Measurements from ENCODE around the gene ARID1B.

Gene ARID1B

GRCh38 chr6:157097255-157097955 lies 320.2 kb downstream of the ARID1B start:
- in situ Hi-C loops (cut with HindIII; ENCODE audit: low pct_ligation_motif_present, low sequenced_read_pairs): no loop called here
- no peak for DNase-seq
- Histone ChIP-seq H3K4me3 (ENCODE audit: low read depth, low read length) (no peak overlapping the region), H3K27ac (no peak overlapping the region), H3K36me3 (replicated peaks) (no peaks in the 10 kb centered on the region), H3K27me3 (replicated peaks) (no peaks in the 10 kb centered on the region)
- TF ChIP-seq, protein P1, sequence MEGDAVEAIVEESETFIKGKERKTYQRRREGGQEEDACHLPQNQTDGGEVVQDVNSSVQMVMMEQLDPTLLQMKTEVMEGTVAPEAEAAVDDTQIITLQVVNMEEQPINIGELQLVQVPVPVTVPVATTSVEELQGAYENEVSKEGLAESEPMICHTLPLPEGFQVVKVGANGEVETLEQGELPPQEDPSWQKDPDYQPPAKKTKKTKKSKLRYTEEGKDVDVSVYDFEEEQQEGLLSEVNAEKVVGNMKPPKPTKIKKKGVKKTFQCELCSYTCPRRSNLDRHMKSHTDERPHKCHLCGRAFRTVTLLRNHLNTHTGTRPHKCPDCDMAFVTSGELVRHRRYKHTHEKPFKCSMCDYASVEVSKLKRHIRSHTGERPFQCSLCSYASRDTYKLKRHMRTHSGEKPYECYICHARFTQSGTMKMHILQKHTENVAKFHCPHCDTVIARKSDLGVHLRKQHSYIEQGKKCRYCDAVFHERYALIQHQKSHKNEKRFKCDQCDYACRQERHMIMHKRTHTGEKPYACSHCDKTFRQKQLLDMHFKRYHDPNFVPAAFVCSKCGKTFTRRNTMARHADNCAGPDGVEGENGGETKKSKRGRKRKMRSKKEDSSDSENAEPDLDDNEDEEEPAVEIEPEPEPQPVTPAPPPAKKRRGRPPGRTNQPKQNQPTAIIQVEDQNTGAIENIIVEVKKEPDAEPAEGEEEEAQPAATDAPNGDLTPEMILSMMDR (IDR thresholded peaks at IDR 0.05; ENCODE audit: low read depth, low read length, missing control alignments): no peak

GRCh38 chr6:157098999-157099398 lies 321.8 kb downstream of the ARID1B start:
- DNase-seq: no peak
- no peak overlapping the region for H3K27ac ChIP-seq
- H3K27me3 ChIP-seq (replicated peaks): no peaks in the 10 kb centered on the region
- in situ Hi-C loops (cut with HindIII; ENCODE audit: low pct_ligation_motif_present, low sequenced_read_pairs): no loop called here
- H3K4me3 ChIP-seq (ENCODE audit: low read depth, low read length): no peak overlapping the region
- no peaks in the 10 kb centered on the region for H3K36me3 ChIP-seq (replicated peaks)
- TF ChIP-seq, protein P1 (IDR thresholded peaks at IDR 0.05; ENCODE audit: low read depth, low read length, missing control alignments): no peak

DNA sequence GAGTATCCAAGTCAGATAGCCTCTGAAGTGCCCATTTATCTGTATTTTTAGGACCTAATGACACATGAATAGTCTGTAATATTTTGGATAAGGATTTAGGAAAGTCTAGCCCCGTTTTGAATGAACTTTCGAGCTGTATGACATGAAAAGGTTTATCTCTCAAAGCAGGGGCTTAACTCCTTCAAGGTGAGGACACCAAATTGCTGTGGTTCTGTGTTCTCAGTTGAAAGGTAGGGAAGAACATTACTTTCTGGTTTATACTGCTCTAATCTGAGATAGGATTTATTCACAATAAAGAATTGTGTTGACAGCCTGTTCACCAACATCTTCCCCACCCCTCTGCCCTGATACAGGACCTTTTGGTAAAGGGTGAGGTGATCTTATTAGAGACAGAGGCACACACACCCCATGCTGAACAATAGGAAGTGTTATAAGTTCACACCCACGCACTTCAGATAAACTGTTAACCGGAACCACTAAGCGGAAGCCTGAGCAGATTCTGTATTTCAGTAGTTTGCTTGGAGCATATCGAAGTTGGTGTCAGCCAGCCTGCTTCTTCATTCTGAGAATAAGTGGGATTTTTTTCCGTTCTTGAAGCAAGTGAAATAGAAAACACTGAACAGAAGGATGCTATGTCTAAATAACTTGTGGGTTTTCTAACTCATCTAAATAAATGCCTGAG lies 322.9 kb downstream of the ARID1B start:
- in situ Hi-C loops (cut with HindIII; ENCODE audit: low pct_ligation_motif_present, low sequenced_read_pairs): no loop called here
- H3K27ac ChIP-seq: no peak overlapping the region
- no peaks in the 10 kb centered on the region for H3K36me3 ChIP-seq (replicated peaks)
- DNase-seq: no peak
- no peak overlapping the region for H3K4me3 ChIP-seq (ENCODE audit: low read depth, low read length)
- no peaks in the 10 kb centered on the region for H3K27me3 ChIP-seq (replicated peaks)
- TF ChIP-seq, protein P1 (IDR thresholded peaks at IDR 0.05; ENCODE audit: low read depth, low read length, missing control alignments): no peak

GRCh38 chr6:157101166-157101565 lies 324.0 kb downstream of the ARID1B start:
- in situ Hi-C loops (cut with HindIII; ENCODE audit: low pct_ligation_motif_present, low sequenced_read_pairs): no loop called here
- Histone ChIP-seq H3K36me3 (replicated peaks) (no peaks in the 10 kb centered on the region), H3K4me3 (ENCODE audit: low read depth, low read length) (no peak overlapping the region), H3K27ac (no peak overlapping the region), H3K27me3 (replicated peaks) (no peaks in the 10 kb centered on the region)
- TF ChIP-seq, protein P1 (IDR thresholded peaks at IDR 0.05; ENCODE audit: low read depth, low read length, missing control alignments): no peak
- no peak for DNase-seq

DNA sequence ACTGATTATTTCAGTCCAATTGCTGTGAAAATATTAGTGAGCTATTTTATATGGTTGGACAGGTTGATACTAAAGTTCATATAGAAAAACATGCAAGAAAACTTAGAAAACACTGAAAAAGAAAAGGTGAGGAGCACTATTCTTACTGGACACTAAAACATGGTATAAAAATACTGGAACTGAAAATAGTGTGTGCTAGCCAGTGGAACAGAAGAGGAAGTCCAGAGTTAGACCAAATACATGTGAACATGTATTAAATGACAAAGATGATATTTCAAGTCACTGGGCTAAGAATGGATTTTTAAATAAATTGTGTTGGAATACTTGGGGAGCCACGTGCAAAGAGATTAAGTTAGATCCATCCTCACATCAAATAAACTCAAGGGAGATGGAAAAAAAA lies 327.6 kb downstream of the ARID1B start:
- in situ Hi-C loops (cut with HindIII; ENCODE audit: low pct_ligation_motif_present, low sequenced_read_pairs): no loop called here

More for the DNA sequence above, 327.6 kb downstream of the ARID1B start:
- no peak for DNase-seq
- no peaks in the 10 kb centered on the region for H3K27me3 ChIP-seq (replicated peaks)
- no peaks in the 10 kb centered on the region for H3K36me3 ChIP-seq (replicated peaks)
- no peak overlapping the region for H3K4me3 ChIP-seq (ENCODE audit: low read depth, low read length)
- no peak overlapping the region for H3K27ac ChIP-seq
- TF ChIP-seq, protein P1 (IDR thresholded peaks at IDR 0.05; ENCODE audit: low read depth, low read length, missing control alignments): no peak
